Measurements from ENCODE around the gene CDKN2A.

CDKN2A gene

DNA sequence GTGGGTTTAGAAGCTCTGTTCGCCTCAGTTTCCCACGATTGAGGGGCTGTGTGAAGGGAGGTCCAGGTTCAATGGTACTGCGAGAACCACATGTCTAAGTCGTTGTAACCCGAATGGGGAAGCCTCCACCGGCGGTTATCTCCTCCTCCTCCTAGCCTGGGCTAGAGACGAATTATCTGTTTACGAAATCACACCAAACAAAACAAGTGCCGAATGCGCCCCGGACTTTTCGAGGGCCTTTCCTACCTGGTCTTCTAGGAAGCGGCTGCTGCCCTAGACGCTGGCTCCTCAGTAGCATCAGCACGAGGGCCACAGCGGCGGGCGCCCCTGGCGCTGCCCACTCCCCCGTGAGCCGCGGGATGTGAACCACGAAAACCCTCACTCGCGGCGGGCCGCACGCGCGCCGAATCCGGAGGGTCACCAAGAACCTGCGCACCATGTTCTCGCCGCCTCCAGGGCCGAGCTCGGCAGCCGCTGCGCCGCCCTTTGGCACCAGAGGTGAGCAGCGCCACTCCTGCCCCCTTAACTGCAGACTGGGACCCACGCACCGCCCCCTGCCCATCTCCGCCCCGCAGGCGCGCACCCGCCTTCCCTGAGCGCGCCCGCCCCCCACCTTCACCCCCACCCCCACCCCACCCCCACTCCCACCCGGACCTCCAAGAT is at the start of gene CDKN2A:
Gene CDKN2A (minus strand): TSS at position 500 of the 663 bp plus-strand sequence.
- peak; percentile 63 for DNase-seq

DNA sequence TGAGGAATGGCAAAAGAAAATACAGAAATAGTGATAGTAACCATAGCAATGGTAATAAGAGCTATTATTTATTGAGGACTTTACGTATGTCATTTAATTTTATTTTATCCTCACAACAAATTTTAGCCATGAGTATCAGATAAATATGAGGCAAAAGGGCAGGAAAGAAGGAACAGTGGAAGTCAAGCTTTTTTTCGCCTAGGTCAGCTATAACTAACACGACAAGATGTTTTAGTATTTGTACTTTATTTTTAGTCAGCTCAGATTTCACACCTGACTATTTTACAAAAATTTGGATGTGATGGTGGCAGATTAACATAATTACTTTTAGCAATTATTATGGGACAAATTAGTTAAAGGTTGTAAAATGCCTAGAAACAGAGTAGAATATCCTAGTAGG is 49.7 kb upstream of the CDKN2A start:
- no peak for DNase-seq

DNA sequence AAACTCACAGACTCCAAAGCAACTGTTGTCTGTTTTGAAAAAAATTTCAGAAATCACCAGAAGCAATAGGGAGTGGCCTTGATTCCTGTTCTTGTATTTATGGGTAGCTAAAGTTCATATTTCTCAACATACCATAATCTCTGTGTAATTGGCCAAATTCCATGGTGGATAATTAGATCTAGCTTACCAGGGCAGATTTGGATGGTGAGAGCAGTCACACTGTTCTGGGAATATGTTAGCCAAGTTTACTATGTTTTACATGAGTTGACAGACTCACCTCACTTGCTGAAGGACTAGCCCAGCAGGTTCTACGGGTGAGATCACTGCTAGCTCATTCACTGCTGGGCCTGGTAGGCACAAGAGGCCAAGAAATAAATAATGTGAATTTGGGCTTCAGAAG is 47.6 kb upstream of the CDKN2A start:
- no peak for DNase-seq

DNA sequence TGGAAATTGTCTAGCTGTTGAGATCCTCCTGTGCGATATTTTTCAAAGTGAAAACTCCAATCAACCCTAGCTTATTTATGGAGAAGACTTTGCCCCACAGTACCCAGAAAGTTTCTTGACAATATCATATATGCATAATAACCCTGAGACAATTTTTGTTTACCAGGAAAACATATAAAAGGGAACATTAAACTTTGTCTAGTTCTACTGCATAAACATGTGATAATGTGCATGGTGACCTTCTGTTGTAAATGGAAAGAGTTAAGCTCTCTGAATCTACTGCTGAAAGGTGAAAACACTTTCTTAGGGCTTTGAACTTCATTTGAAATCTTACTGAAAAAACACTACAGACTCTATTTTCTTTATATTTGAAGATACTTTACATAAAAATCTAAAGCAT is 47.2 kb upstream of the CDKN2A start:
- no peak for DNase-seq

DNA sequence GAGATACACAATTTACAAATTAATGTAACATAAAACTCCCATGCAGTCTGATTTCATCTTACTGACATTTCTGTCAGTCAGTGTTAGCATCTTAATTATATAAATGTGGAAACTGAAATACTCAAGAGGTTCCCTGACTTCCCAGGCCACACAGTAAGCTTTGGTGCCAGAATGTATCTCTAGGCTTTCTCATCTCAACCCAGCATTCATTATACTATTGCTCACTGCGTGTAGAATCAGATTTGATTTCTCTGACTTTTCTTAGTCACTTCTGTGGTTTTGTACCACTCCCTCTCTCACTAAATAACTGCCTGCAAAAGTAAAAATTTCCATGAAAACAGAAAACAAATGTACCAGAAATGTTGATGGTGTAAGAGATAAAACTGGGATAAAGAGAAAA is 46.6 kb upstream of the CDKN2A start:
- no peak for DNase-seq

DNA sequence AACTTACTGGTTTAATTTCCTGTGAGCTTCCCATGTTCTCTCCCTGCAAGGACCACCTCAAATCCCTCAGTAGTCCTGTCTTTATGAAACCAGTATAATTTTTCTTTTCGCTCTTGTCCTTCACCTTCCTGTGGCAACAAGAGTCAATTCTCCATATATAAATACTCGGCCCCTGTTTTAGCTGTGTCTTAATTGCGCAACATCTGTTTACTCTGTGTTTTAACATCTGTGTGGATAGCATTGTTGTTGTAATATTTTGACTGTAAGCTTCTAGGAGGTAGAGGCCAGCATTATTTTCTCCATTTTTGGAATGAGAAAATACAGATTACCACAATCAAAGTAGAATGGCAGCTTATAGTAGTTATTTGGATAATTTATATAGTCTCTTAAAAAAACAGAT is 45.1 kb upstream of the CDKN2A start:
- DNase-seq = no peak

DNA sequence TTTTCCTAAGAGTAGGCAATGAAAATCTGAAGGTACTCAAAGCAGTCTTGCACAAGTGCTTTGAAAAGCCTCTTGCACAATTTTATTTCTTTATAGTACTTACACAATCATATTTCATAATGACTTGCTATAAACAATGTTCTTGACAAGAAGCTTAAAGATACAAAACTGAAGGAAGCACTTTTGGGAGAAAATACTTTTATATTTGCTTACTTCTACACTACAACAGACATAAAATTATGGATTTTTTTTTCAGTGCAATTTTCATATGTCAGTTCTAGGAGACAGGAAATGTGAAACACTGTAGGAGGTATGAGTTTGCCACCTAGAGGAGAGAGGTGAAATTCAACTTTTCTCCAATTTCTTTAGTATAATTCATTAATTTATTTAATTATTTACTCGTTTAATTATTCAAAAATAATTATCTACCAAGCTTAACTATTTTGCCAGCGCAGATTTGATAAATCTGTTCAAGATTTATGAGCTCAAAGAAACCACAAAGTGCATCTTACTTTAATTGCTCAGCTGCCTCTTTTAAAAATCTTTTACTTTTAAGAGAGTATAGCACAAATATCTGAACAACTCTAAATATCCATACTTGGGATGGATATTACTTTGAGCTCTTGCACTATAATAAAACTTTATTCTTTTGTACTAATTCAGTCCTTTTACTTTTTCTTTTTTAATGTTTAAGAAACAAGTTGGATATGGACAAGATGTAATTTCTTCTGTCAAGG is 43.9 kb upstream of the CDKN2A start:
- peak; percentile 23 for DNase-seq

DNA sequence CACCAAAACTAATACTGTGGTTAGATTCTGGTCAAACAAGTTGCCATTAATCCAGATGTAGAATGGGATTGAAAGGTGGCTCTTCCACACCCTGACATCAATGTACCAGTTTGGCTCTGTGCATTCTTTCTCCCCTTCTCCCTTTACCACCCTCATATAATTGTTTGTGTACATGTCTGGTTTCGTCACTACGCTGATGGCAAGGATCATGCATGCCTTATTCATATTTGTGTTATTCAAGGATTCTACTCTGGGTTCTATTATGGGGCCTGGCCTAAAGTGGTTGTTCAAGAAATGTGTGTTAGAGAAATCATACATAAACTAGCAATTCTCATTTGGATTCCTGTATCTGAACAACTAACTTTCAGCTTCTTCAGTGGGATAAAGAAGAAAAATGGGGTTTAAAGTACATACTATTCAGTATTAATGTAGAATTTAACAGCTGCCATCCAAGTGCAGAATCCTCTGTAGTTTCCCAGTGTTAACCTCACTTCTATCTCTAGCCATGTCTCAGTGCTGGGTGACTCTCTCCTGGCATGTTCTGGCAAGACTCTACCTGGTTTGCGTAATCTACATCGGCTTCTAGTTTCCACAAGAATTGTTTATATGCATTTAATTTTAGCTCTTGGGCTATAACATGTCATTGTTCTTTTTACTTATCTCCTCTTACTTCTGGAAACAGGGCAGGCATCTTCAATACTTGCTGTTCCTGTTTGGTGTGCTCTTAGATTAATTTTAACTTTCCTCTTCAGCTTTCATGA is 42.9 kb upstream of the CDKN2A start:
- DNase-seq = no peak

DNA sequence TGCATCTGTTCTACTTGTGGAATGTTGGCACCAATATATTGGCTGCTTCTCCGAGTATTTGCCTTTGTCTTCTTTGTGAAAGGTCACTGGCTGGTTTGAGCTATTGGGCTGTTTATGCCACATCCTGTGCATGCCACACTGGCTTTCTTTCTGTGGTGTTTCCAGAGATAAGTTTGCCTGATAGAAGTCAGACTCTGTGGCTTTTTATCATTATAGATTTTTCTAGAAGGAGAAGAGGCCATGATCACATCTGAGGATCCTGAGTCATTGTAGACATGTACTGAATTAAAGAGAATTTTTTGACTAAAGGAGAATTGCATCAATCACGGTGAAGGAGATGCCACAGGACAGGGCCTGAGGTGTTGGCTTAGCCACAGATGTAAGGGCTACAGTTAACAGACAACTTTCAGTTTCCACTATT is 41.4 kb upstream of the CDKN2A start:
- DNase-seq = no peak

DNA sequence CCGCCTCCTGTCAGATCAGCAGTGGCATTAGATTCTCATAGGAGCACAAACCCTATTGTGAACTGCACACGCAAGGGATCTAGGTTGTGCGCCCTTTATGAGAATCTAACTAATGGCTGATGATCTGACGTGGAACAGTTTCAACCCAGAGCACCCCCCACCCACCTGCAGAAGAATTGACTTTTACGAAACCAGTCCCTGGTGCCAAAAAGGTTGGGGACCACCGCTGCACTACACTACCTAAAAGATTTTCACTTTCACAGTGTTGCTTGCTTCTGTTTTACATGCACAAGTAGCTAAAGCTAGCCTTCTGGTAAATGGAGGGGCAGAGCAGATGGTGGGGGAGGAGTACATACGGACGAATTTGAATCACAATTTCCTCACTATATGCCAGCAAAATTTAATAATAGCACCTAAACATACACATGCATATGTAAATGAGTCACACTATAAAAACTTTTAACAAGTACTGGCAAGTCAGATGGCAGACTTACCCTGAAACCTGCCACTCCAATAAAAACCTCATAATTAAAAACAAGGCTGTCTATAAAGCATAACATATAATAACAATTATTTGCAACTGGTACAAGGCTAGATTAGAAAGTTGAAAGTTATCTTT is 38.9 kb upstream of the CDKN2A start:
- no peak for DNase-seq

DNA sequence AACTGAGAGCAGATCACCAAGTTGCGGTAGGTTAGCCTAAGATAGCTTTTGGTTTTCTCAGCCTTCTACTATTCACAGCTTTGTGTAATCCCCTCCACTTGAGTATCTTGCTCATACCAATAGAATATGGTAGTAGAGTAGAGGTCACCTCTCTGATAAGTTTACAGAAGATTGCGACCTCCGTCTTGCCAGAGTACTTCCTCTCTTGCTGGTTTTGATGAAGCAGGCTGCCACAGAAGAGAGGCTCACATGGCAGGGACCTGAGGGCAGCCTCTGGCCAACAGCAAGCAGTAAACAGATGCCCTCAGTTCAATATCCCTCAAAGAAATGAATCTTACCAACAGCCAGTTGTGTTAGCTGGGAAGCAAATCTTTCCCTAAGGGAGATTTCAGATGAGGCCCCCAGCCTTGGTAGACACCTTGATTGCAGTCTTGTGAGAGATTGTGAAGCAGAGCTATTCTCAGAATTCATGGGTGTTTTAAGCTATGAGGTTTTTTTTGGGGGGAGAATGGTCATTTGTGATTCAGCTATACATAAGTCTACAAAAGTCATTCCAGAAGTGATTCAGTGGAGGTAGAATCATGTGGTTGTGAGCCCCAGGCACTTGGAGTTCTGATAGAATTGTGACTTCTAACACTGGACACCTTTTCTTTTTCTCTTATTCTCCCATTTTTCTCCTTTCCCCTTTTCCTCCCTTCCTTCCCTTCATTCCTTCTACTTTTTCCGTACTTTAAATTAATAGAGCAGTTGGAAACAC is 37.6 kb upstream of the CDKN2A start:
- DNase-seq = no peak

DNA sequence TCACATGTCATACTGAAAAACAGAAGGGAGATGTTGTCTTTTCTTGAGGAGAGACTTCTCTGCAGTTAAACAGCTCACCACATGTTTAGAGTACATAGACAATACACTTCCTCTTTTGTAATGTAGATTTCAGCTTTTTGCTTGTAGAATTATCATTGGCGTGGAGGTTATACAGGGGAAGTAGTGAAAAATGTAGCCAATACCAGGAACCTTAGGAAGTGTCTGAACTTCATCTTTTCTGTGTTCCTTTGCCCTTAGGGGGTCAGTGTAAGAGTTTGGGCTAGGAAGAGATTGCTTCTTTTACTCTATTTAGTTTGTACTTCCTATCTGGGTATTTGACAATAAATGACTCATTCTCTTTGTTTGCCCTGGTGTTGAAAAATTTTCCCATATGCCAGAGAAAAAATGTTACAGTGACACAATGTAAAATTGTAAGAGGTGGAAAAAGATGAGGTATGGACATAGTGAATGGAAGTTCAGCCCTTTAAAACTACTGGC is 36.0 kb upstream of the CDKN2A start:
- no peak for DNase-seq

DNA sequence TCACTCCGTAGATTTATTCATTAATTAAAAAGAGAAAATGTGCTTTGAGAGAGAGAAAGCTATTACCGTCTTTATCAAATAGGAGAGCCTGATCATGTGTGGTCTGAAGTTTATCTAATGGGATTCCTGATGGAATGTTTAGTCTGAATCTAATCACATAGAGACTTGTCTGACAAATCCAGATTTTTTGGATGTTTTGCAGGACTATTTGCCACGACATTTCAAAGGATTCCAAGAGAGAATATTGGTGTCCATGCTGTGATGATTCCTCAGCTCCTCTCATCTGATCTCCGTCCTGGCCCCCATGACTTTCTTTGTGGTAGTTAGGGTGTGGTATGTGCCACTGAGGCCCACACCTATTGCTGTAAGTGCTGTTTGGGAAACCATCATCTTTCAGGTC is 35.0 kb upstream of the CDKN2A start:
- DNase-seq = no peak

DNA sequence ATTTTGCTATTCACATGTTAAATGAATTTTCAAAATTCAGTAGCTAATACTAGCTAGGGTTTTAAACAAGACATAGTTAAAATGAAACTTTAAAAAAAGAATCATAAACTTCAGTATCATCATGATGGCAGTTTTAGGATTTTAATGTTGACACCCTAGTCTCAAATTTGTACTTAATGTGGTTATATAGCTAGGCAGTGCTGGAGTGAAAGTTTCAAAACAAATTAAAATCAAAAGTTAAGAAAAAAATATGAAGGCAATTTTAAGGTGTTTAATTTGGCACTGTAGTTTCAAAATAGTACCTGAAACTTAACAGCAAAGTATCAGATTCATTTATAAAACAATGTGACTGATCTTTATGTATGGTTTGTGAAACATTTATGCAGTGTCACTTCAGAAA is 34.2 kb upstream of the CDKN2A start:
- no peak for DNase-seq

DNA sequence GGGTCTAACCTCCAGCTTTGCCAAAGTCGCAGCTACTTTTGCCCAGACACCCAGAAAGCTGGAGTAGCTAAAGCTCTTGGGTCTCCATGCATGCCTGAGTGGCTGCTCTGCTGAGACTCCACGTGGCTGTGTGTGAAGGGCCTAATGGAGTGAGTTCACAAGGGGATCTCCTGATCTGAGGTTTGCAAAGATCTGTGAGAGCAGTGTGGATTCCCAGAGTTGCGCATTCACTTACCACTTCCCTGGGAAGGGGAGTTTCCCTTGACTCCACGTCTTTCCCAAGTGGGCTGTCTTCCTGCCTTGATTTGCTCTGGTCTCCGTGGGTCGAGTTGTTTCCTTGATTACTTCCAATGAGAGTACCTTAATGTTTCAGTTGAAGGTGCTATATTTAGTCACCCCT is 32.5 kb upstream of the CDKN2A start:
- DNase-seq = no peak

DNA sequence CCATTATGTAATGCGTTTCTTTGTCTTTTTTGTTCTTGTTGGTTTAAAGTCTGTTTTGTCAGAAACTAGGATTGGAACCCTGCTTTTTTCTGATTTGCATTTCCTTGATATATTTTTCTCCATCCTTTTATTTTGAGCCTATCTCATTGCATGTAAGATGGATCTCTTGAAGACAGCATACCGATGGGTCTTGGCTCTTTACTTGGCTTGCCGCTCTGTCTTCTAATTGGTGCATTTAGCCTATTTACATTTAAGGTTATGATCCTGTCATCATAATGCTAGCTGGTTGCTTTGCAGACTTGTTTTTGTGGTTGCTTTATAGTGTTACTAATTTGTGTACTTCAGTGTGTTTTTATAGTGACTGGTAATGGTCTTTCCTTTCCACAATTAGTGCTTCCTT is 28.2 kb upstream of the CDKN2A start:
- DNase-seq = no peak

DNA sequence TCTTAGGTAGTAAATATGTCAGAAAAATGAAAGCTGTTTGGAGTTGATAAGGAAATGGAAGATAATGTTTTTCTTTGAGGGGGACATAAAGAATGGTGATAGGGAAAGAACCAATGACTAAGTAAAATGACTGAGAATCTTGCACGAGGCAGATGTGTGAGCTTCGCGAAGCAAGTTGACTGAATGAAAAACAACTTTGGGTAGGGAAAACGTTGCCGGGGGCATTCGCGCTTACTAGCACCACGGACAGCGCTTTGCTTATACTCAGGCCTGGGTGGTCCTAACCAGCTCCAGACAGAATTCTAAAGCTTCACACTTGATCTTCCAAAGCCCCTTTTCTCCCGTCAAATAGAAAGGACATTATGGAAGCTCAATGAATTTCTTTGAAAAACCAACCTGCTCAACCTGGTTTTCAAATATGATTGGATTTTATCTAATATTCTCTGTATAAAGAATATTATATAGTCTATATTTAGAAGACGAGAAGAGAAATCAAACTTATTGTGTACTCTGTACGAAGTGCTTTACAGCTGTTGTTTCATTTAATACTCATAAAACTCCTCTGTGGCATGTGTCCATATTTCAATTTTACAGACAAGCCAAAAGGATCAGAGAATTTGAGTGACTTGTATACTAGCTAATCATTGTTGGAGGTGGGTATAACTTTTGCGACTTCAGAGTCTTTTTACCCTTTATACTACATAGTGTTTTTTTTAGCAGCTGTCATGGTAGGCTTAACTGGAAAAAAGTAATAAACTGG is 16.9 kb upstream of the CDKN2A start:
- no peak for DNase-seq

DNA sequence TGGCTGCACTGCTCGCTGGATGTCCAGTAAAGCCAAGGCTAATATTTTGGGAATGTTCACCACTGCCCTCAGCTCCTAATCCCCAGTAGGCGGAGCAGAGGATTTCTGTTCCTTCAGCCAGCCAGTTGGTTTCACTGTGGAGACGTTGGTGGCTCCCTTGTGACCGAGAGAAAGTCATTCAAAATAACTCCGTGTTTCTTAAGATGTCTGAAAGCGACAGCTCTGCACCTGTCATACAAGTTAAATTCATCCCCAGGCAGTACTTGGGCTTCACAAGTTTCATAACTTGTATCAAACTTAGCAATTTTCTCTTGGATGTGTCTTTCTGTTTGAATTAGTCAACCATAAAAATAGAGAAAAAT is 15.3 kb upstream of the CDKN2A start:
- DNase-seq = no peak

DNA sequence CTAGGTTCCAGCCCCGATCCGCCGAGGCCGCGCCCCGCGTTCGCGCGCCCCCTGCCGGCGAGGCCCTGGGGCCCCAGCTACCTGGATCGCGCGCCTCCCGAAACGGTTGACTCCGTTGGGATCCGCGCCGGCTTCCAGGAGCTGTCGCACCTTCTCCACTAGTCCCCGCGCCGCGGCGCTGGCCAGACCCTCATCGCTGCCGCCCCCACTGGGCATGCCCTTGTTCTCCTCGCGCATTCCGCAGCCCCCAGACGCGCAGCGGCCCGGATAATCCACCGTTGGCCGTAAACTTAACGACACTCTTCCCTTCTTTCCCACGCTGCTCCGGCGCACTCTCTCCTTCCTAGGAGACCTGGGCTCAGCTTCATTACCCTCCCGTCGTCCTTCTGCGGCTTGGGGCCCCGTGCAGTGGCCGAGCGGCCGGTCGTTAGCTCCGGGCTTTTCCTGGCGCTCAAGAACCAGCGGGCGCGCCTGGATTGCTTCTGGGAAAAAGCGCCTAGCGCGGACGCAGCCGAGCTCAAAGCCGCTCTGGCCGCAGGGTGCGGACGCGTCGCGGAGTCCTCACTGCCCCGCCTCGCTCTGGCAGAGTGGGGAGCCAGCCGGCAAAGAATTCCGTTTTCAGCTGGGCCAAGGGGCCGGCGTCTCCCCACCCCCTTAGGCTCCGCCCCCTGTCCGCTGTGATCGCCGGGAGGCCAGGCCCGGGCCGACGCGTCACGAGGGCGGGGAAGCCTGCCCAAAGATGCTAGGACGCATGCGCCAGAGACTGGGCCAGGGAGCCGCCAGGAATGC is 14.7 kb upstream of the CDKN2A start, which contains the start of gene CDKN2B:
Gene CDKN2B (minus strand): TSS at position 589 of the 789 bp plus-strand sequence. CDS start 352 bp downstream, at position 237.
- peak; percentile 91 for DNase-seq

DNA sequence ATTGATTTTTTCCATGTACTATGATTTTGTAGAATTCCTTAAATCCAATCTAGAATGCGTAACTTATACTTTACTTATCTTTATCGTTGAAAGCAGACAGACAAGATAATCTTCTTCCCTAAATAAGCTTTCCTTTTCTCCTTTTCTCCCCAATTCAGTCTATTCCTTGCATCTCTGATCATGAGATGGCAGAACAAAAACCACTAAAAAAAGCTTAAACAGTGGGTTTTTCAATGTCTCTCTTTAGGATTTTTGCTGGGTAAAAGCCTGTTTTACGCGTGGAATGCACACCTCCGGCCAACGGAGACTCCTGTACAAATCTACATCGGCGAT is 14.2 kb upstream of the CDKN2A start:
- DNase-seq = no peak
